Measurements from ENCODE around the gene SNIP1. TPM values are rescaled to one million over a fixed set of nuclear protein-coding genes. Genes with fewer than 3 reads are reported as not detected.
"Not testable (repeated sequence)": the region's sequence is repeated elsewhere in the genome, so short reads cannot be mapped to it uniquely, and the experiment has no call there.

SNIP1 gene
- total RNA-seq, 1 donor from 2014 or later: 18.2 TPM

GRCh38 chr1:37537378-37537777, 16.7 kb downstream of the SNIP1 start:
- no peak for DNase-seq (ENCODE audit: extremely low spot score, unreplicated experiment)
- H3K27ac Mint-ChIP-seq: no peak overlapping the region

GRCh38 chr1:37533317-37534093, 20.6 kb downstream of the SNIP1 start:
- DNase-seq (ENCODE audit: extremely low spot score, unreplicated experiment): no peak
- TF ChIP-seq CTCF (conservative IDR thresholded peaks at IDR 0.05): no peak
- Mint-ChIP-seq H3K36me3 (peaks cover 25% of the 10 kb centered on the region), H3K27ac (peak overlapping the region; percentile 97), H3K9me3 (no peaks in the 10 kb centered on the region), H3K4me3 (no peak overlapping the region), H3K27me3 (no peaks in the 10 kb centered on the region), H3K4me1 (ENCODE audit: unreplicated experiment) (peaks cover 7% of the 10 kb centered on the region)

More at GRCh38 chr1:37537378-37537777, 16.7 kb downstream of the SNIP1 start:
- no peaks in the 10 kb centered on the region for H3K9me3 Mint-ChIP-seq
- H3K27me3 Mint-ChIP-seq: no peaks in the 10 kb centered on the region
- TF ChIP-seq CTCF (conservative IDR thresholded peaks at IDR 0.05): no peak
- H3K36me3 Mint-ChIP-seq: peaks cover 30% of the 10 kb centered on the region
- H3K4me1 Mint-ChIP-seq (ENCODE audit: unreplicated experiment): peaks cover 7% of the 10 kb centered on the region
- H3K4me3 Mint-ChIP-seq: no peak overlapping the region

GRCh38 chr1:37532418-37533156, 21.5 kb downstream of the SNIP1 start:
- H3K27ac Mint-ChIP-seq; H3K4me1 Mint-ChIP-seq (ENCODE audit: unreplicated experiment); DNase-seq (ENCODE audit: extremely low spot score, unreplicated experiment); H3K9me3 Mint-ChIP-seq; H3K4me3 Mint-ChIP-seq; H3K27me3 Mint-ChIP-seq: not testable (repeated sequence)
- peaks cover 21% of the 10 kb centered on the region for H3K36me3 Mint-ChIP-seq

GRCh38 chr1:37529888-37530287, 24.2 kb downstream of the SNIP1 start:
- not testable (repeated sequence) for H3K4me3 Mint-ChIP-seq; H3K9me3 Mint-ChIP-seq; H3K36me3 Mint-ChIP-seq; H3K27me3 Mint-ChIP-seq; H3K27ac Mint-ChIP-seq; DNase-seq (ENCODE audit: extremely low spot score, unreplicated experiment); H3K4me1 Mint-ChIP-seq (ENCODE audit: unreplicated experiment)

- TF ChIP-seq CTCF (conservative IDR thresholded peaks at IDR 0.05): no peak
- no peaks in the 10 kb centered on the region for H3K9me3 Mint-ChIP-seq
- H3K27ac Mint-ChIP-seq: no peak overlapping the region
- peaks cover 11% of the 10 kb centered on the region for H3K4me1 Mint-ChIP-seq (ENCODE audit: unreplicated experiment)
- no peak for DNase-seq (ENCODE audit: extremely low spot score, unreplicated experiment)
- H3K4me3 Mint-ChIP-seq: no peak overlapping the region
- H3K36me3 Mint-ChIP-seq: no peaks in the 10 kb centered on the region
- H3K27me3 Mint-ChIP-seq: no peaks in the 10 kb centered on the region
Measured at GRCh38 chr1:37519613-37520012, 34.5 kb downstream of the SNIP1 start.

GRCh38 chr1:37518929-37519328, 35.2 kb downstream of the SNIP1 start:
- H3K9me3 Mint-ChIP-seq; H3K4me3 Mint-ChIP-seq; H3K27me3 Mint-ChIP-seq; H3K27ac Mint-ChIP-seq; H3K36me3 Mint-ChIP-seq; DNase-seq (ENCODE audit: extremely low spot score, unreplicated experiment): not testable (repeated sequence)
- H3K4me1 Mint-ChIP-seq (ENCODE audit: unreplicated experiment): peaks cover 11% of the 10 kb centered on the region

GRCh38 chr1:37518241-37518640, 35.9 kb downstream of the SNIP1 start:
- not testable (repeated sequence) for H3K4me3 Mint-ChIP-seq; H3K36me3 Mint-ChIP-seq; DNase-seq (ENCODE audit: extremely low spot score, unreplicated experiment); H3K27ac Mint-ChIP-seq; H3K9me3 Mint-ChIP-seq; H3K27me3 Mint-ChIP-seq
- H3K4me1 Mint-ChIP-seq (ENCODE audit: unreplicated experiment): peaks cover 15% of the 10 kb centered on the region

Data from type B pancreatic cell (in vitro differentiated cells).